Ishikawa (cell line): ENCODE measurements around the gene GPR12.

Source experiments
- CEBPB ChIP-seq: IDR thresholded peaks from 2 replicates; pipeline ENCODE4 v1.6.1; 2012
- CREB1 ChIP-seq: IDR thresholded peaks from 2 replicates; pipeline ENCODE4 v1.6.1; 2012; ENCODE audit warnings: low read depth
- EGR1 ChIP-seq: IDR thresholded peaks from 2 replicates; pipeline ENCODE4 v1.6.1; 2012
- EP300 ChIP-seq: IDR thresholded peaks from 2 replicates; pipeline ENCODE4 v1.6.1; 2012; ENCODE audit warnings: borderline replicate concordance
- FOXM1 ChIP-seq: IDR thresholded peaks from 2 replicates; pipeline ENCODE4 v1.6.1; 2012; ENCODE audit warnings: low read depth, borderline replicate concordance
- NFIC ChIP-seq: IDR thresholded peaks from 2 replicates; pipeline ENCODE4 v1.6.1; 2012
- RAD21 ChIP-seq: IDR thresholded peaks from 2 replicates; pipeline ENCODE4 v1.6.1; 2012; ENCODE audit warnings: low read depth
- TAF1 ChIP-seq: IDR thresholded peaks from 2 replicates; pipeline ENCODE4 v1.6.1; 2012; ENCODE audit warnings: low read depth, mild to moderate bottlenecking
- TCF12 ChIP-seq: IDR thresholded peaks from 2 replicates; pipeline ENCODE4 v1.6.1; 2012; ENCODE audit warnings: low read depth
- TEAD4 ChIP-seq: IDR thresholded peaks from 2 replicates; pipeline ENCODE4 v1.6.1; 2012
- YY1 ChIP-seq: IDR thresholded peaks from 2 replicates; pipeline ENCODE4 v1.6.1; 2012; ENCODE audit warnings: low read depth
- ZBTB7A ChIP-seq: IDR thresholded peaks from 2 replicates; pipeline ENCODE4 v1.6.1; 2012; ENCODE audit warnings: low read depth
- TF ChIP-seq, protein P1 (sequence below): IDR thresholded peaks from 2 replicates; pipeline ENCODE4 v1.6.1; 2012
- TF ChIP-seq, protein P2 (sequence below): IDR thresholded peaks from 2 replicates; pipeline ENCODE4 v1.6.1; 2012; ENCODE audit warnings: low read depth, mild to moderate bottlenecking
- TF ChIP-seq, protein P3 (sequence below): IDR thresholded peaks from 2 replicates; pipeline ENCODE4 v1.6.1; 2012

The GPR12 gene, protein sequence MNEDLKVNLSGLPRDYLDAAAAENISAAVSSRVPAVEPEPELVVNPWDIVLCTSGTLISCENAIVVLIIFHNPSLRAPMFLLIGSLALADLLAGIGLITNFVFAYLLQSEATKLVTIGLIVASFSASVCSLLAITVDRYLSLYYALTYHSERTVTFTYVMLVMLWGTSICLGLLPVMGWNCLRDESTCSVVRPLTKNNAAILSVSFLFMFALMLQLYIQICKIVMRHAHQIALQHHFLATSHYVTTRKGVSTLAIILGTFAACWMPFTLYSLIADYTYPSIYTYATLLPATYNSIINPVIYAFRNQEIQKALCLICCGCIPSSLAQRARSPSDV

DNA sequence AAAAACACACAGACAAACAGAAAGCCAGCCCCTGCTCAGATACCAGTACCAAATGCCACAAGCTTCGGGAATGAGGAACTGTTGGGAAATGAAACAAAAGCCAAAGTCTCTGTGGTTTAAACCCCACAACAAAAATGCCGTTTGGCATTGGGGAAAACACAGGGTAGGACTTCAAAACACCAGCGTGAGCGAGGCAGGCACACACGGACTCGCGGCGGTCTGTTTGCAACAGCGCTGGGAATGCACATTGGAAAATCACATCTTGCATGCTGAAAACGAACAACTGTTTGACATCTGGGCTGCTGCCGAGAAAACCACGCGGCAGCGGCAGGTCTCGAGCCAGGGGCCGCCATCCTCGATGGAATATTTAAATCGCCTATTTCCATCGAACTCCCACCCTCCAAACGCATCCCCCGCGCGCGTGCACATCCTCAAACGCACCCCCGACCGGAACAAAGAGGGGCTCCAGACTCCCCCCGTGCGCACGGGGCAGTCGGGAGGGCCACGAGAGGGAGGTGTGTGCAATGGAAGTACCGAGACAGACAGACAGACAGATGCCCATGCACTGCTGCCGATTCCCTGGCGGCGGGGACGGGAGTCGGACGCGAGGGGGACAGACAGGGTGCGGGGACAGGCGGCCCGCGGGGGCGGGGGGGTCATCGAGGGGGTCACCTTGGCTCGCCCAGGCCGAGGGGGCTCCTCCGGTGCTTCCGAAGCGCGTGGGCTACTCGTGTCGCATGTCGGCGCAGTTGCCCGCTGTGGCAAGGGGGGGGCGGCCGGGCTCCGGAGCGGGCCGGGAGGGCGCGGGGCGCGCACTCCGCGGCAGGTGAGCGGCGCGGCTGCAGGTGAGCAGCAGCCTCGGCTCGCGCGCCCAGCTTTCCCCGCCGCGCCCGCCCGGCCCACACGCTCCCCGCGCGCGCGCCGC is at the start of gene GPR12:
GPR12 (minus strand) TSS at position 880 of the 925 bp plus-strand sequence. CDS start 959 bp downstream, outside the sequence.
- TF ChIP-seq, protein P1, sequence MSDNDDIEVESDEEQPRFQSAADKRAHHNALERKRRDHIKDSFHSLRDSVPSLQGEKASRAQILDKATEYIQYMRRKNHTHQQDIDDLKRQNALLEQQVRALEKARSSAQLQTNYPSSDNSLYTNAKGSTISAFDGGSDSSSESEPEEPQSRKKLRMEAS, result no peak
- TF ChIP-seq RAD21, result no peak
- TF ChIP-seq CREB1, result no peak
- TF ChIP-seq CEBPB, result no peak
- no peak for TF ChIP-seq TCF12
- no peak for TF ChIP-seq EP300
- no peak for TF ChIP-seq YY1
- TF ChIP-seq NFIC, result no peak
- no peak for TF ChIP-seq ZBTB7A
- TF ChIP-seq, protein P2, sequence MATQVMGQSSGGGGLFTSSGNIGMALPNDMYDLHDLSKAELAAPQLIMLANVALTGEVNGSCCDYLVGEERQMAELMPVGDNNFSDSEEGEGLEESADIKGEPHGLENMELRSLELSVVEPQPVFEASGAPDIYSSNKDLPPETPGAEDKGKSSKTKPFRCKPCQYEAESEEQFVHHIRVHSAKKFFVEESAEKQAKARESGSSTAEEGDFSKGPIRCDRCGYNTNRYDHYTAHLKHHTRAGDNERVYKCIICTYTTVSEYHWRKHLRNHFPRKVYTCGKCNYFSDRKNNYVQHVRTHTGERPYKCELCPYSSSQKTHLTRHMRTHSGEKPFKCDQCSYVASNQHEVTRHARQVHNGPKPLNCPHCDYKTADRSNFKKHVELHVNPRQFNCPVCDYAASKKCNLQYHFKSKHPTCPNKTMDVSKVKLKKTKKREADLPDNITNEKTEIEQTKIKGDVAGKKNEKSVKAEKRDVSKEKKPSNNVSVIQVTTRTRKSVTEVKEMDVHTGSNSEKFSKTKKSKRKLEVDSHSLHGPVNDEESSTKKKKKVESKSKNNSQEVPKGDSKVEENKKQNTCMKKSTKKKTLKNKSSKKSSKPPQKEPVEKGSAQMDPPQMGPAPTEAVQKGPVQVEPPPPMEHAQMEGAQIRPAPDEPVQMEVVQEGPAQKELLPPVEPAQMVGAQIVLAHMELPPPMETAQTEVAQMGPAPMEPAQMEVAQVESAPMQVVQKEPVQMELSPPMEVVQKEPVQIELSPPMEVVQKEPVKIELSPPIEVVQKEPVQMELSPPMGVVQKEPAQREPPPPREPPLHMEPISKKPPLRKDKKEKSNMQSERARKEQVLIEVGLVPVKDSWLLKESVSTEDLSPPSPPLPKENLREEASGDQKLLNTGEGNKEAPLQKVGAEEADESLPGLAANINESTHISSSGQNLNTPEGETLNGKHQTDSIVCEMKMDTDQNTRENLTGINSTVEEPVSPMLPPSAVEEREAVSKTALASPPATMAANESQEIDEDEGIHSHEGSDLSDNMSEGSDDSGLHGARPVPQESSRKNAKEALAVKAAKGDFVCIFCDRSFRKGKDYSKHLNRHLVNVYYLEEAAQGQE, result no peak
- no peak for TF ChIP-seq TAF1
- no peak for TF ChIP-seq TEAD4
- no peak for TF ChIP-seq FOXM1
- TF ChIP-seq, protein P3, sequence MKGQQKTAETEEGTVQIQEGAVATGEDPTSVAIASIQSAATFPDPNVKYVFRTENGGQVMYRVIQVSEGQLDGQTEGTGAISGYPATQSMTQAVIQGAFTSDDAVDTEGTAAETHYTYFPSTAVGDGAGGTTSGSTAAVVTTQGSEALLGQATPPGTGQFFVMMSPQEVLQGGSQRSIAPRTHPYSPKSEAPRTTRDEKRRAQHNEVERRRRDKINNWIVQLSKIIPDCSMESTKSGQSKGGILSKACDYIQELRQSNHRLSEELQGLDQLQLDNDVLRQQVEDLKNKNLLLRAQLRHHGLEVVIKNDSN, result no peak
- TF ChIP-seq EGR1, result no peak

DNA sequence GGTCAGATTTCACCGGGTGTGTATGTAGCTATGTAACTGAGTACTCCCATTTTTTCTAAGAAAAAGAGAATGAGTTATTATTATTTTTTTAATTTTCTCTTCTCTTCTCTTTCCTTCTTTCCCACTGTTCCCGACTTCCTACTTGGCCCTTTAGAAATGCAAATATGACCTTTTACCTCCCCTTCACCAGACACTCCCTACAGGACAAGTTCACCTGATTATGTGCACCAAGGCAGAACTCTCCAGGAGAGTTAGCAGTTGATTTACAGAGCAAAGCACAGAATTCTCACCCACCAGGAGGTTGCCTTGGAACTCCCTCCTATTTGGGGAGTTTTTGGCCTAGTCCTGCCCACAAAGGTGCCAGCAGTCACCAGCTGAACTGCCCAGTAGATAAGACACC is 49.5 kb upstream of the GPR12 start:
- no peak for TF ChIP-seq TAF1
- TF ChIP-seq RAD21, result no peak
- no peak for TF ChIP-seq TEAD4

DNA sequence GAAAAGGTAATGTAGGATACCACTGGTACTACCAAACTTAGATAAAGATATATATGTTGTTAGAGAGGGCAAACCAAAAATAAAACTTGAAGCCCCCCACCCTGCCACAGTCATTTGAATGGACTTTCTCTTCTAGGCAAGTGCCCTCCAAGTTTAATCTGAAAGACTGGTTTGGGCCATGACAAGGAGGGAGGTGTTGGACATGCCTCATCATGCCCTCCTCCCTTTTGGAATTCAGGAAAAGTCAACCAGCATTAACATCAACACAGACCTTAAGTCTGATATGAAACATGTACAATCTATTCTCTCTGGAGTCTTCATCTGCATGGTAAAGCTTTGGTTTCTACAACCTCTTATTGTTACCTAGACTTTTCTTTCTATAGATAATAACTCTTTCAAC is 46.3 kb upstream of the GPR12 start:
- no peak for TF ChIP-seq CREB1
- TF ChIP-seq FOXM1, result no peak
- TF ChIP-seq TCF12, result no peak
- TF ChIP-seq EGR1, result no peak
- TF ChIP-seq TEAD4, result no peak
- TF ChIP-seq, protein P3, result no peak
- TF ChIP-seq RAD21, result no peak
- TF ChIP-seq, protein P1, result no peak
- TF ChIP-seq, protein P2, result no peak
- no peak for TF ChIP-seq TAF1
- no peak for TF ChIP-seq YY1
- no peak for TF ChIP-seq NFIC

DNA sequence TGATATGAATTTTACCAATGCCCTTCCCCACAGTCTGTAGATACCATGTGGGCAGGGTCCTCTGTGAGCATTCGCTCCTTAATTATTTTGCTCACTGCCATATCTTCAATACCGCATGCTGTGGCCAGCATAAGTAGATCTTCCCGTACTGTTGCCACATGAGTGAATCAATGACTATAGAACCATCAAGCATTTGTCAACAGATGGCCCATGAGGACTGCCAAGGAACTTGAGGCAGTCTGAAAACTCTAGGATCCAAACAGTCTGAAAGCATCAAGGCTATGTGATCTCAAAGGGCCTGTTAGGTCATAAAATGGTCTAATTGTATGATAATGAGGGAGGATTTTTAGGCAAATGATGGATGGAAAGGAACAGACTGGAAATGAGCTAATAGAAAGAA is 27.4 kb upstream of the GPR12 start:
- TF ChIP-seq EP300 (no peak), CREB1 (no peak), CEBPB (no peak), TEAD4 (no peak), EGR1 (no peak), TCF12 (no peak), YY1 (no peak), NFIC (no peak), ZBTB7A (no peak), RAD21 (no peak), FOXM1 (no peak), TAF1 (no peak)
- TF ChIP-seq, protein P3, result no peak
- TF ChIP-seq, protein P2, result no peak
- TF ChIP-seq, protein P1, result no peak
